Cardiac septum (tissue), 1 donor: ENCODE data around the gene ARID3C. TPM values are rescaled to one million over a fixed set of nuclear protein-coding genes. Genes with fewer than 3 reads are reported as not detected.

ENCODE experiments used
- DNase-seq: peaks from one replicate; pipeline ENCODE4 v3.0.0-alpha.2; 2020; ENCODE audit warnings: low spot score
- intact Hi-C: fragments of 100-400 bp; cut with DNase I; formaldehyde crosslinking; loops from one replicate; pipeline ENCODE4 v1.14.0; 2022
- total RNA-seq: library from RNA; stranded (reverse); fragmentation: NEBNext Ultra II Directional; extraction: Animal tissue kit (Norgen Biotek cat#: 25700); gene quantifications from one replicate; pipeline ENCODE4 v1.2.1, GENCODE V29; 2021
- donor health status: DM: no; HTN: no; CAD: no.

The ARID3C gene
- total RNA-seq, 1 donor from 2014 or later: not detected

DNA sequence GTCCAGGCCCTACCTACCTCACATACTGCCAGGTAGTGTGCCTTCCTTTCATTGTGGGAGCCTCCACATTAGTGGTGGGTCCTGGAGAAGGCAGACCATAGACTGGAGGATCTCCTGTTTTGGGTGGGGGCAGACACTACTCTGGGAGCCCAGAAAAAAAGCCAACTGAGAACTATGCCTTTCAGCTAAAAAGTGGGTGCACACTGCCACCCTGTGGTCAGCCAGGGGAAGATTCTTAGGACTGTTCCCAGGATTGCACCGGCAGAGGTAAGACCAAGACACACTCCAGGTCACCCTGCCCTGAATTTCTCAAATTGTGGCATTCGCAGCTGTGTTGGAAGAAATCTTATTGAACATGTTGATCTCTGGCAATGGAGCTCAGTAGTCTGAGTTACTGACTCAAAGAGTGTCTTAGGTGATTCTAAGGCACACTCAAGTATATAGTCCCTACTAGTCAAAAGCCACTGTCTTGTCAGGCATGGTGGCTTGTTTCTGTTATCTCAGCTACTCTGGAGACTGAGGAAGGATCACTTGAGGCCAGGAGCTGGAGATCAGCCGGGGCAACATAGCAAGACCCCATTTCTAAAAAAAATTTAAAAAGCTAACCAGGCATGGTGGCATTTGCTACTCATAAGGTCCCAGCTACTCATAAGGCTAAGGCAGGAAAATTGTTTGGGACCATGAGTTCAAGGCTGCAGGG lies 5.1 kb upstream of the ARID3C start:
- peak; percentile 84 for DNase-seq

GRCh38 chr9:34633166-34633565 lies 4.3 kb upstream of the ARID3C start:
- intact Hi-C loops: no loop called here
- no peak for DNase-seq

More for the DNA sequence above, 5.1 kb upstream of the ARID3C start:
- intact Hi-C loops: loop anchor here (1.0 kb wide), 1 partner anchor 21 kb away; no protein-coding TSS in a partner anchor

DNA sequence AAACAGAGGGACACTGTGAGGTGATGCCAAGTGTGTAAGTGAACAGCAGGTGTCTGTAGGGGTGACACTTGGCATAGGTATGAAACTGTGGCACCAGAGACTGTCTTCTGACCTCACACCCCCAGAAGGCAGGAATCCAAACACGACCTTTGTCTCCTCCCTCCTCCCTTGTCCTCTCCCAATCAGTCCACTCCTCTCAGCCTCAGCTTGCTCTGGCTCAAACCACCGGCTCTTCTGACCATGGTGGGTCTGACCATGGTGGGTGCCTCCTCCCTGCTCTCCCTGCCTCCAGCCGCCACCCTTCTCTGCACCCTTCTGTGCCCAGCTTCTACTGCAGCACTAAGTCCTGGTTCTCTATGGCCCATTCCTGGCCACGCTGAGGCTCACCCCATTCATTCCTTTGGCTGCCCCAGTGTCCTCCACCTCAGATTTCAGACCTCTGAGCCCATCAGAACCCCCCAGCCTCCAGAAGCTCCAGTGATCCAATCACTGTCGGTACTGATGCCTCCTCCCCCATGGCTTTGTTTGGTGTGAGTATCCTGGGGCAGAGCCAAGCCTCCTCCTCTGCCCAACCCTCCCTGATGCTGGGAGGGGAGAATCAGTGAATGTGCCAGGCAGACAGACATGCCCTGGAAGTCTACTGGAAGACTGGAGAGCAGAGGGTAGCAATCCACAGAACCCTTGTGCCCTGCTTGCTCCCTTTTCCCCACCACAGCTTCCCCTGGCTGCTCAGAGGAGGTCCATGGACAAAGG lies 1.7 kb upstream of the ARID3C start:
- intact Hi-C loops: no loop called here
- DNase-seq: no peak

DNA sequence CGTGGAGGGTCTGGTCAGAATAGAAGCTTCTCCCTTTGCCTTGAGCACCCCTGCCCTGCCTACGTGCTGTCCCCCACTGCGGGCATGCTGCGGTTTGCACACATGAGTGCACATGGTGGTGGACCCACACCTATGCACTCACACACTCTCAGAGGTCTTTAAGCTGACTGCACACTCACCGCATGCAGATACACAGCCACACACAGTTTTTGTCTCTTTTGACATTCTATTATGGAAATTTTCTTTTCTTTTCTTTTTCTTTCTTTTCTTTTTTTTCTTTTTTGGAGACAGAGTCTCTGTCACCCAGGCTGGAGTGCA lies 584 bp upstream of the ARID3C start:
- intact Hi-C loops: no loop called here
- no peak for DNase-seq

DNA sequence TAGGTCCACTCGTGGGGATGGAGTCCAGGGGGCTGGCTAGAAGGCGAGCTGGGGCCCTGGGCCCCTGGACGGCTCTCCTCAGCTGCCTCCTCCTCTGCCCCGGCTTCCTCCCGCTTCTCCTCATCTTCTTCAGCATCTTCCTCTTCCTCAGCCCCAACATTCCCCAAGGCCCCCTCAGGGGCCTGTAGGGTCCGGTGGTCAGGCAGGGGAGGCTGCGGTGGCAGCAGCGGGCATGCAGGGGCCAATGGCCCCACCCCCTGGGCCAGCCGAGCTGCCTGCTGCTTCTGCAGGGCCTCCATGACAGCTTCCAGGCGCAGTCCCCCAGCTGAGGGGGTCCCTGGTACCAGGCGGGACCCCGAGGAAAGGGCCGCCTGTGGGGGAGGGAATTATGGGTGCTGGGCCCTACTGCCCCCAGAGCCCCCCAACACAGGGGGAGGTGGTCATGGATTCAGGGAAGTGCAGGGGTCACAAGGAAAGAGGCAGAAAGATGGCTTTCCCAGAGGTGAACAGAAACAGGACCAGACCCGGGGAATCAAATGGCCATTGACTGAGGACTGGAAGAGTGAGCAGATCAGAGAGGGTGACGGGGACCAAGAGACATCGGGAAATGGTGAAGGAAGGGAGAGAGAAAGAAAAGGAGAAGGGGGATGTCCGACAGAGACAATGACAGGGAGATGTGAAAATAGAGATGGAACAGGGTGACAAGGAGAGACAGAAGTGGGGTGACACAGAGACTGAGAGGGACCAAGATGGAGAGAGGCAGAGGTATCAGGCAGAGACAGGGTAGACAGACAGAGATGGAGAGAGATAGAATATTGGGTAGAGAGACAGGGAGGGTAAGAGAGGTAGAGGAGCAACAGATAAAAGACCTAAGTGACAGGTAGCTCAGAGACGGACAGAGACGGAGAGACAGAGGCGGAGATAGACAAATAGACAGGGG lies 880 bp downstream of the ARID3C start:
- intact Hi-C loops: no loop called here
- DNase-seq: no peak

GRCh38 chr9:34625186-34625486 lies 3.7 kb downstream of the ARID3C start:
- DNase-seq: no peak
- intact Hi-C loops: no loop called here

DNA sequence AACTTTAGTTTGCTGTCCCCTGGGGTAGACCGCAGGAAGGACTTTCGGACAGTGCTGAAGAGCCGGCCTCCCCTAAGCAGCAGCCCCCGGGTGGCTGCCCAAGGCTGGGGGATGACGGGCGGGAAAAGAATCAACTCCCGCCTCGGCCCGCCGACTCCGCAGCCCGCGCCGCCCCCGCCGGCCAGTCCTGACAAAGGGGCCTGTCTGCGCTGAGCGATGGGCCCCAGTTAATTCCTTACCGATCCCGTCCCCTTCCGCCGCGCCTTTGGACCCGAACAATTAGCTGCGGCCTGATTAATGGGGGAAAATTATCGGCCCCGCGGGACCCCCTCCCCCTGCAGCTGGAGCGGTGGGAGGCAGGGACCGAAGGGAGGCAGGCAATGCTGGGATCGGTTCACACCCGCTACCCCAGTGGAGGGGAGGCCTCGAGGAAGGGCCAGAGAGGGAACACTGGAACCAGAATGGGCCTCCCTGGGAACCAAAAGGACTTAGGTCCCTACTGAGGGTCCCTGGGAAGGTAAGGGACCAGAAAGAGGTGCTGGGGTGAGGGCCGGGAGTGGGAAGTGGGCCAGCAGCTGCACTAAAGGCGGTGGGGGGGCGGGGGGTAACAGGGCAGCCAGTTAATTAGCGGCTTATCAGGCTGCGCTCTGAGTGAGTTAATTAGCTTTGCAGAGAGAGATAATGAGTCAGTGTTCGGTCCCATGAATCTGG lies 4.2 kb downstream of the ARID3C start:
- DNase-seq: no peak

DNA sequence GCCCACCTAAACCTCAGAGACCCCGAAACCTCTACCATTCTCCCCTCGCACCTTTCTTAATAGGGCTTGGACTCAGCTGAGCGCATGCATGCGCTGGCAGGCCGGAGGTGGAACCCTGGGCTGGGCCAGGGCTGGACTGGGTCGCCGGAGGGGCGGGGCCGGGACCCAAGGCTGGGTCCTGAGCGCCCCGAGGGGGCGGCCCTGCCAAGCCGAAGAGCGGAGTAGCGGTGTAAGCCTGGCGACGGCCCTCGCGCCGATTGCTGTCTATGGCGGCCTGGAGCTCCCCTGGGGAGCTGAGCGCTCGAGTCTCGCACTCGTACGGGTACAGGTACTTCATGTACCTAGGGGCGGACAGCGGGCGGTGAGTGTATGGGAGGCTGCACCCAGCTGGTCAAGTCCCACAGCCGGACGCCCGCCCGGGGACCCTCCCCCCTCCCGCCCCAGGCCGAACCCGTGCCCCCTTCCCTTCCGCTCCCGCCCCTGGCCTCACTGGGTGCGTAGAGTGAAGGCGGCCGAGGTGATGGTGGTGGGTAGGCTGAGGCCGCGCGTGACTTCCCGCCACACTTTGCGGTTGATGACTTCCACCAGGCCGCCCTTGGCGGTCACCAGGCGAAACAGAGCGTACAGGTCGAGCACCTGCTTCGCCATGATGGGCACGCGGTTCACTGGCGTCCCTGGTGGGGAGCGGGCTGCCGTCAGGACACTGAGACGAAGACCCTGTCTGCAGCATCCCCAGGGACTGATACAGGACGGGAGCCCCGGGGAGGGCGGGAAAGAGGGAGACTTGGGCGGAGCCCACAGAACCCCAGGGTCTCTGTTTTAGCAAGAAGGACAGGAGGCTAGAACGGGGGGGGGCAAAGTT lies 5.3 kb downstream of the ARID3C start:
- intact Hi-C loops: no loop called here
- DNase-seq: no peak

More for the DNA sequence above, 4.2 kb downstream of the ARID3C start:
- intact Hi-C loops: no loop called here

- peak; percentile 95 for DNase-seq
- intact Hi-C loops: loop anchor here (1.0 kb wide), 1 partner anchor 8 kb away; the partner anchor contains the start of gene RPP25L
Measured at GRCh38 chr9:34620061-34620994, 8.5 kb downstream of the ARID3C start, which contains the start of gene DCTN3. Gene DCTN3 (minus strand): TSS chr9:34620495. CDS start chr9:34620464, 31 bp downstream.

DNA sequence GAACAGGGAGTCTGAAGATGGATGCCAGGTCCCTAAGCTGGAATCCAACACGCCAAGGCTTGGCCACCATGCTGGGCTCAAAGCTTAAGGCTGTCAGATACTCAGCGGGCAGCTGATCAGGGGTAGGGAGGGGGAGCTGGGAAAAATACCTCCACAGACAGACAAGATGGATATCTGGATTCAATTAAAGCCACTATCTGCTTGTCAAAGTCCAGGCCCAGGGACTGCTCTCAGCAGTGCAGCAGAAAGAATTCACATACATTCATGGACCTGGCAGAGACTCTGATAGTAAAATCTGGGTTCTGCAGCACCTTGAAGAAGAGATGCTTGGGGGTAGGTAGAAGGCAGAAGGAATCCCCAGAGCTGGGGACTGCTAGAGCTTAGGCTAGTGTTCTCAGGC lies 13.7 kb downstream of the ARID3C start:
- no peak for DNase-seq
- intact Hi-C loops: no loop called here

DNA sequence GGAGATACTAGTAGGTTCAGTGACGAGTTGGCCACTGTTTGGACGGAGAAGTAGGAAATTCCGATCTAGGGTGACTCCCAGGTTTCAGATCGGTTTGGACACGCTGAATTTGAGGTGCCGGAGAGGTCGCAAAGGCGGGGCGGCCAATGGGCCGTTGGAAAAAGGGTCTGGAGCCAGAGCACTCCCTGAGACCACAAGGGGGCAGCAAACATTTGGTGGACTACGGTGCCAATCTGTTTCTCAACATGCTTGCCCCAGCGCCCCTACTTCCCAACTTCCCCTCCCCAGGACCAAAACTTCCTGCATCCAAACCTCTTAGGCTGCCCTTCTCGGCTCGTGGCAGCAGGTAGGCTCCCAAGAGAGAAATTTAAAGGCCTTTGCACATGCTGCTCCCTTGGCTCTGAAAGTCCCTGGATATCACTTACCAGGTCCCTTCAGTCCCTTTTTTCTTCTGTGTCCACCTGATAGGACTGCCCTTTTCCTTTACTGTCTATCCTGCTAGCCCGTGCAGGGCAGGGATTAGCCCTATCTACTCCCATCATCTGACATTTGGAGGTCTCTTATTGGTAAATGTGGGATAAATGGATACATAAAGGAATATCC lies 16.0 kb downstream of the ARID3C start:
- no peak for DNase-seq
- intact Hi-C loops: loop anchor here (1.0 to 5.0 kb wide), 4 partner anchors 7 to 156 kb away; partner anchors contain the start of genes DCTN3, DNAI1, FAM219A and GALT

DNA sequence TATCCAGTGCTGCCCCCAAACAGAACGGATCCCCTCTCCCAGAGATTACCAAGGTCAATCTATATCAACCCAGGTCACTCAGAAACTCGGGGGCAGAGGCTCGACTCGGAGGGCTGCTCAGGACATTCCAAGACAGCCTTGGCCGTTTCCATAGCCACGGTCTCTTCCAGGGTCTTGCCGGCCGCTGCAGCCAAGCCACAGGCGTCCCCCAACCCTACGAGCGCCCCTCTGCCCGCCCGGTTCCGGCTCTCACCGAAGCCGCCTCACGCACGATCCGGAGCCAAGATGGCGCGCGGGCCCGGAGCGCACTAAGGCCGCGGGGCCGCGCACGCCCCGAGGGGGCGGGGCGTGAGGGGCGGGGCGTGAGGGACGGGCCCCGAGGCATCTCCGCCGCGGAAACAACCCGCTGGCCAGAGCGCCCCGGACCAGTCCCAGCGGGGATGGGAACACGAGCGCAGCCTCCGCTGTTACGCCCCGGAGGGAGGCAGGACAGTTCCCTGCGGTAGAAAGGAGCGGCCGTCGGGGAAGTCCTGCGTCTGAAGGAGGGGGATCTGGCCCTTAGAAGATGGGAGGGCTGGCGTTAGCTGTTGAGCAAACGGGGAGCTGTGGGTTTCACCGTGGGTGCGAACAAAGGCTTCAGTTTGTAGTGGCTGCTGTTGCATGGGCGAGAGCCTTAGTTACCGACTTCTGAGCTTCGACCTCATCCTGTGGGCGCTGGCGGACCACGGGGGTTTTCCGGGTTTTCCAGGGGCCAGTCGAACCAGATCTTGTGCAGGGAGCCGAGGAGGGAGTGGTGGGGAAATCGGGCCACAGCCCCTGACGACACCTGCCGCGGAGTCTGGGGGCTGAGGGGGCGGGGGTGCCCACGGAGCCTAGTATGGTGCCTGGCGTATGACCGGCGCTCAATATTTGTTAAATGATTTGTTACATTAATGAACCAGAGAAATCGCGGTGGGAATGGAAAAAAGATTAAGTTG lies 16.8 kb downstream of the ARID3C start, which contains the start of gene RPP25L:
TSS of gene RPP25L (minus strand) at position 287 of the 977 bp plus-strand sequence. CDS start 801 bp downstream, outside the sequence.
- intact Hi-C loops: loop anchor here (1.0 to 5.0 kb wide), 3 partner anchors 8 to 155 kb away; partner anchors contain the start of genes DCTN3, DNAI1, FAM219A and GALT
- DNase-seq: peak; percentile 94

GRCh38 chr9:34611251-34611810 lies 17.5 kb downstream of the ARID3C start:
- DNase-seq: no peak
- intact Hi-C loops: loop anchor here (5.0 kb wide), 2 partner anchors 36 to 154 kb away; partner anchors contain the start of genes DNAI1, FAM219A and GALT

DNA sequence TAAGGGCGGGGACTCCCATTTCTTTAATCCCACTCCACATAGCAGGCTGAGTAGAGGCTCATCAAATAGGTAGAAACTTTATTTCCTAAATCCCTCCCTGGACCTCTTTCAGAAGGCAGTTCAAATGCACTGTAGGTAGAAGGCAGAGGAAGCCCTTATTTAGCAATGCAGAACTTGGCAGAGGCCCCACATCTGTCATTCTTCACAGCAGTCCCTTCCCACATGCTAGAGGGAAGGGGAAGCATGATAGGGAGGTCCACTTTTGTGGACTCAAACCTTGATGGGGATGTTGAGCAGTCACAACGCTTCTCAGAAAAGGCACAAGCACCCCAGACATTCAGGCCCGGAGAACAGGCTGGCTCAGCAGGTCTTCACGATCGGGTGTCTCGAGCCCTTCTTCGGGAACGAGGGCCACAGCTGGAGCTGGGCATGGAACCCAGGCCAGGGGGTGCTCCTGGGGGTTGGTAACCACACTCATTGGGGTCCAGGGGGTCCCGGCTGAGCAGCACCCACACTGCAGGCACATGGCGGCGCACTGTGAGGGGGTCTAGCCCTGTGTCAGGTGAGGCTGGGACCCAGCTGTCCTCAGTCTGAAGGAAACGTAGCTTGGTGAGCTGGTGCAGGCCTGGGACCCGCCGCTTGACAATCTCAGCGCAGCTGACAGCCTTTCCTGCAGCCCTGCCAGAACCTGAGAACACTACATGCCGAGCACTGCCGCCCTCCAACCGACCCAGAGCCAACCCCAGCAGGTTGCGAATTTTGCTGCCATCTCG lies 18.2 kb downstream of the ARID3C start:
- intact Hi-C loops: loop anchor here (5.0 kb wide), 2 partner anchors 37 to 153 kb away; partner anchors contain the start of genes DNAI1, FAM219A and GALT
- DNase-seq: no peak
